GM15510 (cell line): Measurements from ENCODE around the gene GPR146.

ENCODE experiments used
- POLR2A ChIP-seq: IDR thresholded peaks from 3 replicates; pipeline ENCODE4 v1.6.1; 2011; ENCODE audit warnings: borderline replicate concordance; ENCODE audit not compliant: insufficient read length; ENCODE audit errors: extremely low read depth

The GPR146 gene, protein sequence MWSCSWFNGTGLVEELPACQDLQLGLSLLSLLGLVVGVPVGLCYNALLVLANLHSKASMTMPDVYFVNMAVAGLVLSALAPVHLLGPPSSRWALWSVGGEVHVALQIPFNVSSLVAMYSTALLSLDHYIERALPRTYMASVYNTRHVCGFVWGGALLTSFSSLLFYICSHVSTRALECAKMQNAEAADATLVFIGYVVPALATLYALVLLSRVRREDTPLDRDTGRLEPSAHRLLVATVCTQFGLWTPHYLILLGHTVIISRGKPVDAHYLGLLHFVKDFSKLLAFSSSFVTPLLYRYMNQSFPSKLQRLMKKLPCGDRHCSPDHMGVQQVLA

DNA sequence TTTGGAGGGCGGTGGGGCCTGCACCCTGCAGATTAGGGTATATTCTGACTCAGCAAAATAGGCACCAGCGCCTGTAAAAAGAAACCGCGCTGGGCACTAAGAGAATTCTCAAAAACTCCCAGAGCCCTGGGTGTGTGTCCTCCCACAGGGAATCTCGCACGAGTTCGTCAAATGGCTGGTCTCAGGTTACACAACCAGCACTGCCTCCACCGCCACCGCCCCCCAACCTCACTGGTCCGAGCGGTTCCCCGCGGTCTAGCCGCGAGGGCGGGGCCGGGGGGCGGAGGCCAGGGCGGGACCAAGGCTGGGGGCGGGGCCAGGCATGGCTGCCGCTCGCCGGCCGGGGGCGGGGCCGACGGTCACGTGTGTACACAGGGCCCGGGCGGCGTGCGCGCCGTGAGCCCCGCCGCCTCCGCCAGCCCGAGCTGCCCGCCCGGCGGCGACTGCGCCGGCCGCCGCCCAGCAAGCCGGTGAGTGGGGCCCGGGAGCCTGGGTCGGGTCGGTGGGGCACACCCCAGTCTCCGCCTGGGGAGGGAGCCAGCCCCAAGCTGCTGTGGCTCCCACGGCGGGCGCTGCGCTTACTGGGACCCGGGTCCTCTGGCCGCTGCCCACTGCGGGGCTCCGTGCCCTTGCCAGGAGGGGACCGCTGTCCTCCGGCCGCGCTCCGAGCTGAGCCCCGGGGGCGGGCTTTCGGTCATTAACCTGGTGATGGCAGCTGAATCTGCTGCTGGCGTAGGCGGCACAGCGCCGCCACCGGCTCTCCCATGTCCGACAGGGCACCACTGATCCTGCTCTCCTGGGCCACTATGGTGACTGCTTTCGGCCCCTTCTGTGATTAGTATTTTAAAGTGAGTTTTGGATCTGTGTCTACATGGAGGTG lies at the start of gene GPR146:
GPR146 (plus strand) TSS at position 358 of the 880 bp plus-strand sequence. CDS start 12,970 bp downstream, outside the sequence.
- TF ChIP-seq POLR2A, result peak; percentile 54

DNA sequence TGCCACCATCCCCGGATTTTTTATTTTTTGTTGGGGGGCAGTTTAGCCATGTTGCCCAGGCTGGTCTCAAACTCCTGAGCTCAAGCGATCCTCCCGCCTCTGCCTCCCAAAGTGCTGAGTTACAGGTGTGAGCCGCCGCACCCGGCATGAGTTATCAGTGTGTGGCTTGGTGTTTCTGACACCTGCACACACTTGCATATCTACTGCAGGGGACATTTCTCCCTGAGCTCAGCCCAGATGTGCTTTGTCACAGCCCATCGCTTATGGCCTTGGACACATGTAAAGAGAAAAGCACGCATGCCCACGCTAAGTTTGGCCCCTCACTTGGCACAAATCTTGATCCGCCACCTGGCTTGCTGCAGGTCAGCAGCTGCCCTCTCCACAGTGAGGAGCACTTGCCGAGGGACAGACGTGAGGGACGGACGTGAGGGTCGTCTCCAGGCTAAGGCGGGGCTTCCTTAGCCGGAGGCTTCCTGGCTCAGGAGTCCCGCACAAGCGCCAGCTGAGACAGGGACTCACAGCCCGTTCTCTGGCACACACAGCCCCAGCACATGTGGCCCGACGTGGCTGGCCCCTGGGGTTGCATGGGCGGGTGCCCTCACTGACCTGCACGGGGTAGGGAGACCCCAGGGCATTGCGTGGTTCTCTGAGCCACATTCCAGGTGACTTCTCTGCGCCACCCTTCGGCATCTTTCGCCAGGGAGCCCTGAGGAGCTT lies 49.6 kb upstream of the GPR146 start:
- TF ChIP-seq POLR2A, result no peak

DNA sequence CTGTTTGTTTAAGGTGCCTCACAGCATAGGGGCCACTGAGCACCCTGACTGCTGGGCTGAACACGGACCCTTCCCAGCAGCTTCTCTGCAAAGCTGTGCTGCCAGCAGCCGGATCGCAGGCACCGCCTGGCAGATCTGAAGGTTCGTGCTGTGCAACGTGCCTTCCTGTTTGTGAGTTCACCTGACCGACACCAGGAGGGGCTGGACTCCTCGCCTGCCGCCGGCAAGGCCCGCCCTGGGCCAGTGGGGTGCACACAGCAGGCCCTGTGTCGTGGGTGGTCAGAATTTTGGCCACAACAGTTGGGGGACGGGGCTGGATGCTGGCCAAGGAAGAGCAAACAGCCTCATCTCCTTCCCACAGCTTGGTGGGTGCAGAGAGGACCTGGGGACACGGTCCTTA lies 48.8 kb upstream of the GPR146 start:
- no peak for TF ChIP-seq POLR2A

DNA sequence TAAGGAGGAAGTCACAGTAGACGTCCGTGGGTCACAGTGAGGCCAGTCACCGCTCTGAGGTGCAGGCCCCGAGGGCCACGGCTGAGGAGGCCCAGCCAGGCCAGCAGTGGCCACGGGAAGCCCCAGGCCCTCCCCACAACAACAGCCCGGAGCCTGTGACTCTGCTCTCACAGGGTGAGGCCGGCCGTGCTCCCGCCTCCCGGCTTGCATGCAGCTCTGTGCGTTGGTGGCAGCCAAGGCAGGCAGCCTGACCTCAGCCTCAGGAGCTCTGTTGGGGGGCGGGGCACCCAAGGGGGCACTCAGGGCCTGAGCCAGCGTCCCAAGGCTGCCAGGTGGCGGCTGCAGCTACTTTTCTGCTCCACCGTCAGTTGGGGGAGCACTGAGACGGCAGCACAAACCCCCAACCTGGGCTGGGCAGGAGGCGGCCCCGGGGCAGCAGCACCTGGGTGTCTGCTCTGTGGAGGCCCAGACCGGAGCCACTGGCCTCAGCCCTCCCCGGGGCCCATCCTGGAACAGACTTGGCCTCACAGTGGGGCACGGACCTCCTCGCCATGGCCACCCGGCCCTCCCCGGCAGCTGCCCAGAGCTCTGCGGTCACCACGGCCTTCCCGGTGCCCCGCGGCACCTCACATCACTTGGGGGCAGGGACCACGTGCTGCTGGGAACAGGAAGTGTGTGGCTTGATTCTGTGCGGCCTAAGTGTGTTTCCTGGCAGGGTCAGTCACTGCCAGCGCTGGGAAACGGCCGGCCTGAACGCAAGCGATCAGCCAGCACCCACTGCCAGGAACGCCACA lies 48.1 kb upstream of the GPR146 start:
- TF ChIP-seq POLR2A, result no peak

DNA sequence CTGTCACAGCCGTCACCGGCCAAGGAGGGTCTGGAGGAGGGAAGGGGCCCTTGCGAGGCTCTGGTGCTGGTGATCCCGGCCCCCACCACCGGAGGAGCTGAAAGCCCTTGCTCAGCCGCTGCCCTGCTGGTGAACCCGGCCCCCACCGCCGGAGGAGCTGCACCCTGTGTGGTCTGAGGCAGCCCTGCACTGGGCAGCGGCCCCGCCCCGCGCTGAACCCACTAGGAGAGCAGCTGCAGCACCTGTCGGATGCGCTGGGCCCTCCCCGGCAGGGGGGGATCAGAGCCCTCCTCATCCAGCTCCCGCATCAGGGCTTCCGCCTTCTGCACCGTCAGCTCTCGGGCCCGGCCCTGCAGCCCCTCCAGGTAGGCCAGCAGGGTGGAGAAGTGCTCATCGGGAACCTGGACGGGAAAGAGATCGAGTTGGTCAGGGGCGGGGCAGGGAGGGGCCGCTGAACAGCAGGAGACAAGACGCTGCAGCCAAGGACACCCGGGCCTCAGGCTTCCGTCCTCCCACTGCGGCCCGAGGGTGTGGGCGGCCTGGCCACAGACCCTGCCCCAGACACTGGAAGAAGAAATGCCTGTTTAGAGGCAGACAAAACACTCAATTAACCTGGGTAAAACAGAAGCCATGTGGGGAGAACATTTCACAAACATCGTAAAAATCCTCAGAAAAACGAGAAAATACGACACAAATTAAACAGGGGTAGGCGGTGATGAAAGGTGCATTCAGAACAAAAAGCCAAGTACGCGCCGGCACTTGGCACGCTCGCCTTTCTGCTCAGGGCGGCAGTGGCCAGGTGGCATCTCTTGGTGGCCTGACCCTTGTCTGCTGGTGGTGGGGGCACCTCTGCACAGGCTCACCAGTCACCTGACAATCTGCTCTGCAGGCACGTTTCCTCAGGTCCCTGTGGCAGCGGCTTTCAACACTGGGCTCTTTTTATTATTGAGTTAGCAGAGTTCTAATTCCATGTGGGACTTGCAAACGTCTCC lies 46.6 kb upstream of the GPR146 start:
- no peak for TF ChIP-seq POLR2A

DNA sequence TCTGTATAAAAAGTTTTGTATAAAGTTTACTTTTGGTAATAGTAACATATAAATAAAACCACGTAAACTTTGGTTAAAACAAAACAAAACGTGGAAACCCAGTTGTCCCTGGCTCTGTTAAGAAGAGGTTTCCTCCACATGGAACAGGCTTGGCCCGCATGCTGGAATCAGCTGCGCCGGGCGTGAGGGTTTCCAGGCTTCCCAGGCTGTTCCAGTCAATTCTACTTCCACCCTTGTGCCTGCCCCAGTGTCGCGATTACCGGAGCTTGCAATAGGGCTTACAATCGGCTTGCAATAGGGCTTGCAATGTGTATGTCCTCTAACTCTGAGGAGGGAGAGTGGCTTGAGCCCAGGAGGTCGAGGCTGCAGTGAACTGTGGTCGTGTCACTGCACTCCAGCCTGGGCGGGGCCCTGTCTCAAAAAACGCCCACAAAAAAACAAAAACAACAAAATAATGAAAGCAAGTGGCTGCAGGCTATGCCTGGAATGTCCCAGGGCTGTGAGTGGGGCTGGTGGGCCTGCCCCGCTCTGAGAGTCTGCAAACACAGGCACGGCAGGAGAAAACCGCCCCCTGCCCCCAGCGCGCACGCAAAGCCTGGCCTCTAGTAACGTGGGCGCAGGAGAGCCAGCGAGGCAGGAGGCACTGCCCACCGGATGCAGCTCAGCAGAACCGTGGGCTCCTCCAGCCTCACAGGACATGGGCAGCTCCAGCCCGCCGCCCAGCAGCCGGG lies 45.0 kb upstream of the GPR146 start:
- TF ChIP-seq POLR2A, result no peak

DNA sequence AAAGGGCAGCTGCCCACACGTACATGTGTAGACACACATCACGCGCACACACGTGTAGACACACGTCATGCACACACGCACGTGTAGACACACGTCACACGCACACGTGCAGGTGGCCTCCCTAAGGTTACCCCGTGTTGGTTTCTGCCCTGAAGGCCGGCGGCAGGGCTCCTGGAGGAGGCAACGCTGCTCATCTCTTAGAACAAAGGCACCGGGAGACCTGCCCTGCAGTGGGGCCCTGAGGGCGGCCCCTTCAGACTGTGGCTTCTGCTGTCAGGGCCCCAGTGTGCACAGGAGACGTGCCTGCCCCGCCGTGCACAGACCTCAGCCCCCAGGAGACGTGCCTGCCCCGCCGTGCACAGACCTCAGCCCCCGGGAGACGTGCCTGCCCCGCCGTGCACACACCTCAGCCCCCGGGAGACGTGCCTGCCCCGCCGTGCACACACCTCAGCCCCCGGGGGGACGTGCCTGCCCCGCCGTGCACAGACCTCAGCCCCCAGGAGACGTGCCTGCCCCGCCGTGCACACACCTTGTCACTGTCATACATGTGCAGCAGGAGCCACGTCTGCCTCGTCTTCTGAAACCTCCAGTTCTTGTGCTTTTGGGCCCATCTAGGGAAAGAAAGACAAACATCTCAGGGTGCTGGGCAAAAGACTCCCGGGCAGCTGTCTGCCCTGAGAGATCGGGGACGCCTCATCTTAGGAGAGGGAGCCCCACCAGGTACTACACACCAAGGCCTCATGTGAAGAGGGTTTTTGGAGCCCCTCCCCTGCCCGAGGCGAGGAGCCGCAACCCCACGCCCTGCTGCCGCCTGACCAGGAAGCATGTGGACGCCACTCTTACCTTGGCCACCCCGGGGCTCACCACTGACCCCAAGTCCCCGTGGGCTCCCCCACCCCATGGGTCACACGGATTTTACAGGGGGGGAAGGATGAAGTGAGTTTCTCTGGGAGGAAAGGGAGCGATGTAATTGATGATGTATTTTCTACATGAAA lies 44.1 kb upstream of the GPR146 start:
- TF ChIP-seq POLR2A, result no peak

DNA sequence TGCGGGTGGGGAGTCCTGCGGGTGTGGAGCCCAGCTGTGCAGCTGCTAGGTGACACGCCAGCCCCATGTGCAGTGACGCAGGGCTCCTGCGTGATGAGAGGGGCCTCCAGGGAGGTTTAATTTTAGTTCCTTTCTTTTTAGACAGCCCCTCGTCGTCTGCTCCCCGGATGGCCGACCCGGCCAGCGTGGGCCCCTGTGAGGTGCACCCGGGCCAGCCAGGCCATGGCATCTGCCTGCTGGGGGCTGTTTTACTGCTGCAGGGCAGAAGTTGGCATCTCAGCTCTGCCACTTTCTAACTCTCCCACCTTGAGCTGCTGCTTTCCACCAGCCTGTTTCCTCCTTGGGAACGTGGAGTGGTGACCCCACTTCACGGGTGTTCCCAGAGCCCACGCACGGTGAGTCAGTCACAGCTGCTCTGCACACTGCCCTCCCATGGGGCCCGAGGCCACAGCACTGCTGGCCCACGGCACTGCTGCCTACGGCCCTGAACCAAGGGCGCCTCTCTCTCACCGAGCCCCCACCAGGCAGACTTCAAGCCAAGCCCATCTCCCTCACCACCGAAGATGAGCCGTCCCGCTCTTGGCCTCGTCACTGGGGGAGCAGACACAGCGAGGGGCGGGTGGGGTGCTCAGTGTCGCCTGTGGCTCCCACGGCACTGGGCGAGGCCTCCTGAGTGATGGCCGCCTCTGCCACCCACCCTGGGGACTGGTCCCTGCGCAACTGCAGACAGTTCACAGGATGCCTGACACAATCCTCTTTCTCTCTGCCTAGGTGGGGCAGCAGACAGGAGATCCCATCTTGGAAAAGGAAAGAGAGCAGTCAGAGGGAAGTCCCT lies 40.1 kb upstream of the GPR146 start:
- no peak for TF ChIP-seq POLR2A

DNA sequence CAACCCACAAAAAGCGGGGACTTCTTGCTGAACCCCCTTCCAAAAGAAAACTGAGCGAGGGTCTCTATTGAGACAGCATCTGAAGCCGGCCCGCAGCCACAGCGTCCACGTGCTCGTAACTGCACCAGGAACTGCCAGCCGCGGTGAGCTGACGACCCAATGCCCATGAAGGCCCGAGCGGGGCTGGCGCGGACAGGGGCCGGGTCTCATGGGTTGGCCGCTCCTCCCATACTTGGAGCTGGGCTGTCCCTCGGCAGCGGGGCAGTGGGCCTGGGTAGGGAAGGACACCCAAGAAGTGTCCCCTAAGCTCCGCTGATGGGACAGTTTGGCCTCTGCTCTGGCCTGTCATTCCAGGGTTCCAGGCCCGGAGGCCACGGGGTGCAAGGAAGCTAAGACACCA lies 39.0 kb upstream of the GPR146 start:
- no peak for TF ChIP-seq POLR2A

DNA sequence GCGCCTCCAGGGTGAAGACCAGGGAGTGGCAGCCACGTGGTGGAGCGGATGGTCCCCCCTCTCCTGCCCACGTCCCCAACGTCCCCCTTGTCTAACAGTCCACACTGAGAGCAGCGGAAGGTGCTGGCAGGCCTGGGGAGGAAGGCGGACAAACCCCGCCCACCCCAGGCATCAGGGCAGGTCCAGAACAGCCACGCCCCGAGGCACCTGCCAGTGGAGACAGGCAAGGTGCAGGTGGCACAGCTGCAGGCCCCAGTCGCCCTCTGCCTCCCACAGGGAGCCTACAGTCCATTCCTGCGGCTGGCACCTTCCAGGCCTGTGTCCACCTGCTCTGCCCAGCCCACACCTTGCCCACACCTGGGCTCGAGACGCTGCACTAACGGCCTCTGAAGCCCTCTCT lies 36.4 kb upstream of the GPR146 start:
- TF ChIP-seq POLR2A, result no peak
